ENCODE results near the gene PALD1.
"Not testable (repeated sequence)": the region's sequence is repeated elsewhere in the genome, so short reads cannot be mapped to it uniquely, and the experiment has no call there.

Gene PALD1

GRCh38 chr10:70482982-70483760 is 4.6 kb downstream of the PALD1 start:
- DNase-seq (ENCODE audit: low read depth), result no peak

GRCh38 chr10:70483872-70484271 is 5.3 kb downstream of the PALD1 start:
- not testable (repeated sequence) for DNase-seq (ENCODE audit: low read depth)

GRCh38 chr10:70487824-70488223 is 9.3 kb downstream of the PALD1 start:
- DNase-seq (ENCODE audit: low read depth), result no peak

- no peak for DNase-seq (ENCODE audit: low read depth)
These were observed 11.6 kb downstream of the PALD1 start for GRCh38 chr10:70490142-70490541.

- DNase-seq (ENCODE audit: low read depth), result no peak
These were observed 13.0 kb downstream of the PALD1 start for GRCh38 chr10:70491614-70492013.

- DNase-seq (ENCODE audit: low read depth), result no peak
These were observed 14.5 kb downstream of the PALD1 start for GRCh38 chr10:70492786-70493659.

GRCh38 chr10:70493660-70494234 is 15.2 kb downstream of the PALD1 start:
- no peak for DNase-seq (ENCODE audit: low read depth)

- no peak for DNase-seq (ENCODE audit: low read depth)
These were observed 16.0 kb downstream of the PALD1 start for GRCh38 chr10:70494536-70494935.

- no peak for DNase-seq (ENCODE audit: low read depth)
These were observed 16.4 kb downstream of the PALD1 start for GRCh38 chr10:70494966-70495365.

GRCh38 chr10:70495691-70496261 is 17.2 kb downstream of the PALD1 start:
- no peak for DNase-seq (ENCODE audit: low read depth)

GRCh38 chr10:70496341-70497119 is 18.0 kb downstream of the PALD1 start:
- no peak for DNase-seq (ENCODE audit: low read depth)

- no peak for DNase-seq (ENCODE audit: low read depth)
These were observed 18.6 kb downstream of the PALD1 start for GRCh38 chr10:70497120-70497545.

GRCh38 chr10:70498970-70499835 is 20.6 kb downstream of the PALD1 start:
- no peak for DNase-seq (ENCODE audit: low read depth)

- DNase-seq (ENCODE audit: low read depth), result no peak
These were observed 21.2 kb downstream of the PALD1 start for GRCh38 chr10:70499836-70500167.

- no peak for DNase-seq (ENCODE audit: low read depth)
These were observed 21.8 kb downstream of the PALD1 start for GRCh38 chr10:70500368-70500767.

GRCh38 chr10:70500812-70501301 is 22.3 kb downstream of the PALD1 start:
- DNase-seq (ENCODE audit: low read depth), result no peak

- no peak for DNase-seq (ENCODE audit: low read depth)
These were observed 23.8 kb downstream of the PALD1 start for GRCh38 chr10:70502406-70502805.

GRCh38 chr10:70503776-70504175 is 25.2 kb downstream of the PALD1 start:
- DNase-seq (ENCODE audit: low read depth), result no peak

- no peak for DNase-seq (ENCODE audit: low read depth)
These were observed 26.2 kb downstream of the PALD1 start for GRCh38 chr10:70504521-70505358.

GRCh38 chr10:70505908-70506307 is 27.3 kb downstream of the PALD1 start:
- DNase-seq (ENCODE audit: low read depth), result no peak

Measured in iris pigment epithelial cell (primary cell).